DOHH2 (cell line): ENCODE results near the gene ATP5MC2.

Experiments used
- H3F3A ChIP-seq: fragments of 200-600 bp; sonication (generic), shearing (Covaris generic); 2 replicates; pipeline ENCODE4 v1.6.0; 2016; ENCODE audit warnings: antibody characterized with exemption, mild to moderate bottlenecking; ENCODE audit not compliant: control insufficient read depth, insufficient read depth
- H3K27ac ChIP-seq: fragments of 200-600 bp; sonication (generic); 2 replicates; pipeline ENCODE4 v1.5.1; 2014; ENCODE audit warnings: low read depth, mild to moderate bottlenecking, low read length, moderate library complexity
- H3K27me3 ChIP-seq: fragments of 200-600 bp; sonication (generic); 2 replicates; pipeline ENCODE4 v1.6.1; 2014; ENCODE audit warnings: mild to moderate bottlenecking, low read length, mixed read lengths; ENCODE audit not compliant: control insufficient read depth
- H3K36me3 ChIP-seq: fragments of 200-600 bp; sonication (generic); 2 replicates; pipeline ENCODE4 v1.6.1; 2014; ENCODE audit warnings: mild to moderate bottlenecking, low read length, moderate library complexity, mixed read lengths; ENCODE audit not compliant: control insufficient read depth
- H3K4me1 ChIP-seq: fragments of 200-600 bp; sonication (generic); 2 replicates; pipeline ENCODE4 v1.6.1; 2014; ENCODE audit warnings: mild to moderate bottlenecking, low read length, mixed read lengths; ENCODE audit not compliant: control insufficient read depth
- H3K4me2 ChIP-seq: fragments of 200-600 bp; sonication (generic); 2 replicates; pipeline ENCODE4 v1.6.0; 2014; ENCODE audit warnings: mild to moderate bottlenecking, low read length, moderate library complexity
- H3K4me3 ChIP-seq: fragments of 200-600 bp; sonication (generic); 2 replicates; pipeline ENCODE4 v1.5.1; 2014; ENCODE audit warnings: mild to moderate bottlenecking, low read length, mixed read lengths
- H3K79me2 ChIP-seq: fragments of 200-600 bp; sonication (generic); 2 replicates; pipeline ENCODE4 v1.6.1; 2014; ENCODE audit warnings: mild to moderate bottlenecking, low read length, mixed read lengths; ENCODE audit not compliant: control insufficient read depth
- H3K9me2 ChIP-seq: fragments of 200-600 bp; sonication (generic); replicated peaks from 2 replicates; pipeline ENCODE4 v1.6.1; 2014; ENCODE audit warnings: mild to moderate bottlenecking, low read length, mixed read lengths; ENCODE audit not compliant: control insufficient read depth
- H3K9me3 ChIP-seq: fragments of 200-600 bp; sonication (generic); 2 replicates; pipeline ENCODE4 v1.6.1; 2014; ENCODE audit warnings: antibody characterized with exemption, low read length, mixed read lengths; ENCODE audit not compliant: control insufficient read depth, insufficient read depth
- H4K20me1 ChIP-seq: fragments of 200-600 bp; sonication (generic); 2 replicates; pipeline ENCODE4 v1.6.0; 2014; ENCODE audit warnings: low read depth, mild to moderate bottlenecking, antibody characterized with exemption, low read length, moderate library complexity; ENCODE audit not compliant: control insufficient read depth, insufficient read depth
- CTCF ChIP-seq: fragments of 200-600 bp; sonication (generic); IDR thresholded peaks from one replicate; pipeline ENCODE4 v1.5.1; 2014; ENCODE audit warnings: antibody characterized with exemption, mild to moderate bottlenecking, low read depth, low read length; ENCODE audit not compliant: poor library complexity, severe bottlenecking
- EZH2phosphoT487 ChIP-seq: fragments of 200-600 bp; sonication (generic); IDR thresholded peaks from 2 replicates; pipeline ENCODE4 v1.6.1; 2017; ENCODE audit warnings: borderline replicate concordance, mild to moderate bottlenecking, antibody characterized with exemption, low read length, moderate library complexity, mixed read lengths

The ATP5MC2 gene

GRCh38 chr12:53694756-53695151 lies 18.9 kb upstream of the ATP5MC2 start:
- H3K4me1 ChIP-seq = peaks cover 21% of the 10 kb centered on the region
- H3K9me3 ChIP-seq = no peaks in the 10 kb centered on the region
- no peak overlapping the region for H3K4me3 ChIP-seq
- no peaks in the 10 kb centered on the region for H3K79me2 ChIP-seq
- H3F3A ChIP-seq = no peaks in the 10 kb centered on the region
- H3K27ac ChIP-seq = no peak overlapping the region
- no peak for TF ChIP-seq CTCF
- no peak for TF ChIP-seq EZH2phosphoT487
- peaks cover 64% of the 10 kb centered on the region for H3K27me3 ChIP-seq
- H3K4me2 ChIP-seq = peak overlapping the region; percentile 58; the same call in 1 of the 2 replicates
- H3K9me2 ChIP-seq = no peaks in the 10 kb centered on the region
- no peaks in the 10 kb centered on the region for H3K36me3 ChIP-seq
- H4K20me1 ChIP-seq = no peaks in the 10 kb centered on the region

- H3K4me1 ChIP-seq = no peaks in the 10 kb centered on the region
- no peaks in the 10 kb centered on the region for H3K36me3 ChIP-seq
- no peak overlapping the region for H3K27ac ChIP-seq
- no peak overlapping the region for H3K4me3 ChIP-seq
- H3F3A ChIP-seq = no peaks in the 10 kb centered on the region
- H3K4me2 ChIP-seq = no peak overlapping the region
- no peaks in the 10 kb centered on the region for H4K20me1 ChIP-seq
- H3K9me3 ChIP-seq = no peaks in the 10 kb centered on the region
- H3K9me2 ChIP-seq = no peaks in the 10 kb centered on the region
- H3K79me2 ChIP-seq = no peaks in the 10 kb centered on the region
- TF ChIP-seq EZH2phosphoT487 = no peak
- TF ChIP-seq CTCF = no peak
- H3K27me3 ChIP-seq = peaks cover 6% of the 10 kb centered on the region
Observed at GRCh38 chr12:53688134-53688533, 12.3 kb upstream of the ATP5MC2 start.

GRCh38 chr12:53686436-53686835 lies 10.6 kb upstream of the ATP5MC2 start:
- H3F3A ChIP-seq = no peaks in the 10 kb centered on the region
- H3K4me2 ChIP-seq = no peak overlapping the region
- H3K9me3 ChIP-seq = no peaks in the 10 kb centered on the region
- no peaks in the 10 kb centered on the region for H3K4me1 ChIP-seq
- H3K27ac ChIP-seq = no peak overlapping the region
- no peak for TF ChIP-seq CTCF
- no peak for TF ChIP-seq EZH2phosphoT487
- peaks cover 3% of the 10 kb centered on the region; the same call in 1 of the 2 replicates for H3K27me3 ChIP-seq
- H4K20me1 ChIP-seq = no peaks in the 10 kb centered on the region
- no peaks in the 10 kb centered on the region for H3K79me2 ChIP-seq
- H3K4me3 ChIP-seq = no peak overlapping the region
- H3K36me3 ChIP-seq = no peaks in the 10 kb centered on the region
- no peaks in the 10 kb centered on the region for H3K9me2 ChIP-seq
